Smooth muscle cell (in vitro differentiated cells): ENCODE results near the gene INSRR. TPM values are rescaled to one million over a fixed set of nuclear protein-coding genes. Genes with fewer than 3 reads are reported as not detected.
A peak's percentile ranks its signal among the peaks of the same experiment; 100 is the strongest.

Source experiments
- DNase-seq: peaks from one replicate; lab custom pipeline; 2025; ENCODE audit not compliant: unreplicated experiment; lab: John Stamatoyannopoulos, UW
- H2AFZ ChIP-seq: fragments of 200-600 bp; sonication (generic); 2 replicates; pipeline ENCODE4 v1.6.0; 2016; ENCODE audit warnings: antibody characterized with exemption, low read depth, mild to moderate bottlenecking
- H3F3A ChIP-seq: fragments of 200-600 bp; sonication (generic); 2 replicates; pipeline ENCODE4 v1.6.0; 2017; ENCODE audit warnings: antibody characterized with exemption, low read depth
- H3K27ac ChIP-seq: fragments of 200-600 bp; sonication (generic); 2 replicates; pipeline ENCODE4 v1.5.1; 2016; ENCODE audit warnings: low read depth, mild to moderate bottlenecking
- H3K27me3 ChIP-seq: fragments of 200-600 bp; sonication (generic); 2 replicates; pipeline ENCODE4 v1.6.1; 2016; ENCODE audit warnings: low read depth, mild to moderate bottlenecking
- H3K36me3 ChIP-seq: fragments of 200-600 bp; sonication (generic); 2 replicates; pipeline ENCODE4 v1.5.1; 2016; ENCODE audit warnings: low read depth
- H3K4me1 ChIP-seq: fragments of 200-600 bp; sonication (generic); 2 replicates; pipeline ENCODE4 v1.5.1; 2016; ENCODE audit warnings: low read depth
- H3K4me2 ChIP-seq: fragments of 200-600 bp; sonication (generic); 2 replicates; pipeline ENCODE4 v1.6.0; 2016; ENCODE audit warnings: mild to moderate bottlenecking
- H3K4me3 ChIP-seq: fragments of 200-600 bp; sonication (generic); 2 replicates; pipeline ENCODE4 v1.5.1; 2016; ENCODE audit warnings: mild to moderate bottlenecking
- H3K79me2 ChIP-seq: fragments of 200-600 bp; sonication (generic); 2 replicates; pipeline ENCODE4 v1.6.0; 2016; ENCODE audit warnings: low read depth, mild to moderate bottlenecking
- H3K9ac ChIP-seq: fragments of 200-600 bp; sonication (generic); 2 replicates; pipeline ENCODE4 v1.6.0; 2016; ENCODE audit warnings: low read depth
- H3K9me3 ChIP-seq: fragments of 200-600 bp; sonication (generic); replicated peaks from 2 replicates; pipeline ENCODE4 v1.5.1; 2016; ENCODE audit warnings: low read depth
- H4K20me1 ChIP-seq: fragments of 200-600 bp; sonication (generic); 2 replicates; pipeline ENCODE4 v1.6.0; 2016; ENCODE audit warnings: low read depth
- CTCF ChIP-seq: fragments of 200-600 bp; sonication (generic); IDR thresholded peaks from 2 replicates; pipeline ENCODE4 v1.5.1; 2017; ENCODE audit warnings: borderline replicate concordance, mild to moderate bottlenecking, antibody characterized with exemption; ENCODE audit not compliant: insufficient read depth, poor library complexity, severe bottlenecking
- WGBS: methylation state at CpG from one replicate; pipeline ENCODE4 v1.1.7; 2016; ENCODE audit warnings: low lambda C conversion rate; 5-methylcytosine and 5-hydroxymethylcytosine counted together
- polyA plus RNA-seq: library from polyadenylated mRNA; unstranded; fragments of >200 nt; fragmentation: Nextera tagmentation; extraction: Ambion mirVana; gene quantifications from 2 replicates; pipeline ENCODE4 v1.2.1, GENCODE V29; 2016
- total RNA-seq: library from RNA; depleted of rRNA; stranded (reverse); fragments of >200 nt; gene quantifications from 2 replicates; pipeline ENCODE4 v1.2.3, GENCODE V29; 2014

The INSRR gene
- total and polyA plus RNA-seq, 2 experiments from 2014 or later: 0.36 to 0.45 TPM

DNA sequence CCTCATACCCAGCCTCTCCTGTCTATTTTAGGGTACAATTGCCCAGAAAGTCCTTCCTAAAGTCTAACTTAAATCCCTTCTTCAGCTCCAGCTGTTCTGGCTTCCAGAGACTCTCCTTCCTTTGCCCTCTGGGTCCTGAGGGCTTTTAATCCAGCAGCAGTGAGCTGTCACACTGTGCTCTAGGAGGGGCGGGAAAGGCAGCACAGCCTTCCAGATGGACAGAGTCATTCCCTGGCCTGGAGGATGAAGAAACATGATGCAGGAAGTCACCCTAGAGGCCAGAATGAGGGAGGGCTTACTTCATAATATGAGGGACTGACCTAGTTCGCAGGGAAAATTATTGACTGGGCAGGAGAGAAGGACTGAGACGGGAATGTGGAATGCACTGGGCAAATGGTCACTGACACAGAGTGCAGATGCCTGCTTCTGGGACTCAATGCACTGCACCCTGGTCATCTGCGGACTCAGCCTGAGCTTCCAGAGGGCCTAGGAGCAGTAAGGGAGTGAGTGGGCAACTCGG is 43.5 kb downstream of the INSRR start:
- H4K20me1 ChIP-seq: peaks cover 4% of the 10 kb centered on the region
- peak overlapping the region; percentile 81 for H3K4me2 ChIP-seq
- peak overlapping the region; percentile 15 for H3K4me3 ChIP-seq
- no peaks in the 10 kb centered on the region for H3K79me2 ChIP-seq
- DNase-seq: no peak
- peaks cover 25% of the 10 kb centered on the region for H3K4me1 ChIP-seq
- H2AFZ ChIP-seq: no peak overlapping the region
- peak; percentile 5 for TF ChIP-seq CTCF
- H3K27me3 ChIP-seq: no peaks in the 10 kb centered on the region
- peak overlapping the region; percentile 94 for H3K27ac ChIP-seq
- peaks cover 28% of the 10 kb centered on the region for H3F3A ChIP-seq
- no peaks in the 10 kb centered on the region for H3K36me3 ChIP-seq
- WGBS: 31% methylated on average over 5 of the region's 5 CpGs
- peak overlapping the region; percentile 87 for H3K9ac ChIP-seq
- no peaks in the 10 kb centered on the region for H3K9me3 ChIP-seq

DNA sequence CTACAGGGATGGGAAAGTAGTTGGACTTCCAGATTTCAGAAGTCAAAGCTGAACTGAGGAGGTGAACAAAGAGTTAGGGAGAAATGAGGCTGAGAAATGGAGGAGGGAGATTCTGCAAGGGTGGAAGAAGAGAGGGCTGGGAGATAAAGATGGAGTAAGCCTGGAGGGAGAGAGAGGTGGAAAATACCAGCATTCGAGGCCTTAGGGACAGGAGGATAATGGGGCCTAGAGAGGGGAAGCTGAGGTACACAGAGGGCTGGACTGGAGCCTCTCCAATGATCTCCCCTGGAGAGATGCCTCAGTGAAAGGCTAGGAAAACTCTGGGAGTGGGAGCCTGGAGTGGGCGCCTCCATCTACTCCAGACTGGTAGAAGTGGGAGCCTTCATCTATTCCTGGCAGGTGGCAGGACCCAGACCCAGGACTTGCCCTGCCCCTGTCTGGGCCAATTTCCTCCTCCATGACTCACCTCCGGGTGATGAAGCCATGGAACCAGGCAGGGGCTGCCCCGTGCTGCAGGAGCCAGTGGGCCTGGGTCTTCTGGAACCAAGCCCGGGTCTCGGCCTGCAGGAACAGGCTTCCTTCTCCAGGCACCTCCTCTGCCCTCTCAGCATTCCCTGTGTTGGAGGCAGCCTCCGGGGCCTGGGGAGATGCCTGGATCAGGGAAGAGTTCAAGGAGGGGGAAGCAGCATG is 44.2 kb downstream of the INSRR start:
- Histone ChIP-seq H3K27ac (peak overlapping the region; percentile 94), H3K4me3 (peak overlapping the region; percentile 29), H3K4me2 (peak overlapping the region; percentile 81), H2AFZ (no peak overlapping the region), H3K9ac (peak overlapping the region; percentile 52), H4K20me1 (peaks cover 4% of the 10 kb centered on the region), H3K9me3 (no peaks in the 10 kb centered on the region), H3K27me3 (no peaks in the 10 kb centered on the region), H3K4me1 (peaks cover 25% of the 10 kb centered on the region), H3K79me2 (no peaks in the 10 kb centered on the region), H3K36me3 (no peaks in the 10 kb centered on the region), H3F3A (peaks cover 22% of the 10 kb centered on the region)
- TF ChIP-seq CTCF: no peak
- no peak for DNase-seq
- 75% methylated on average over 7 of the region's 7 CpGs for whole genome bisulfite sequencing

DNA sequence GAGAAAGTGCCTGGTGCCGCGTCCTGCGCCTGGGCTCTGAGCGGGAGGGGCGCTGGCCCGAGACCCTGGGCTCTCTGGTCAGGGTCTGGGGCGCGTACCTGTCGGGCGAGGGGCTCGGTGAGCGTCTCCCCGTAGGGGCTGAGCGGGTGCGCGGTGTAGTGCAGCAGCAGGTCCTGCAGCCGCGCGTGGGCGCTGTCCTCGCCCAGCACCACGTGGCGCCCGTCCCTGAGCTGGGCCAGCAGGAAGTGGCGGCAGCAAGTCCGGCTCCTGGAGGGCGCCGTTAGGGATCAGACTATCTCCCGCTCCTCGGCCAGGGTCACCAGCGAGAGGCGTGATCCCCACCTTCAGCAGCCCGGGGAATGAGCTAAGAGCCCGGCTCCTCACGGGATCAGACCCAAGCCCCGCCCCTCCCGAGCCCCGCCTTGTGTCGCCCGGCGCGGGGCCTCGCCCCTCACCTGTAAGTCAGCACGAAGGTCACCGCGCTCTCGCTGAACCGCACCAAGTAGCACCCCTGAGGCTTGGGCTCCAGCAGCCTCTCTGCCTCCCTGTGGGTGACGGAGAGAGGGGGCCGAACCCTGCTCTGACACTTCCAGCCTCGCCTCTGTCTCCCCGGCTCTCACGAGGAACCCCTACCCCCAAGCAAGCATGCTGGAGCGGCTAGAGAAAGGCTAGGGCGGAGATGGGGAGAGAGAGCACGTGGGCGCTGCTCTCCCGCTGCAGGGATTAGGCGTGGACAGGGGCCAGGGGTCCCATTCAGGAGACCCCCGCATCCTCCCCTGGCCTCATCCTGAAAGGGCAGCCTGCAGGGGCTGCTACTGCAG is 45.0 kb downstream of the INSRR start:
- H3K27ac ChIP-seq: peak overlapping the region; percentile 94
- H3K9ac ChIP-seq: peak overlapping the region; percentile 17
- H3K4me1 ChIP-seq: peaks cover 25% of the 10 kb centered on the region
- no peaks in the 10 kb centered on the region for H3K9me3 ChIP-seq
- TF ChIP-seq CTCF: peak; percentile 23
- DNase-seq: no peak
- H3K4me3 ChIP-seq: peak overlapping the region; percentile 29
- no peaks in the 10 kb centered on the region for H3K36me3 ChIP-seq
- 18% methylated on average over 57 of the region's 60 CpGs for WGBS
- no peaks in the 10 kb centered on the region for H3K79me2 ChIP-seq
- H2AFZ ChIP-seq: no peak overlapping the region
- peak overlapping the region; percentile 81 for H3K4me2 ChIP-seq
- H3K27me3 ChIP-seq: no peaks in the 10 kb centered on the region
- peaks cover 21% of the 10 kb centered on the region for H3F3A ChIP-seq
- peaks cover 4% of the 10 kb centered on the region for H4K20me1 ChIP-seq
